ENCODE data around the gene FAM83B. TPM values are rescaled to one million over a fixed set of nuclear protein-coding genes. Genes with fewer than 3 reads are reported as not detected.

The FAM83B gene
- total RNA-seq, 1 donor from 2014 or later, result 1.9 TPM

- H3K36me3 Mint-ChIP-seq (ENCODE audit: low read depth, unreplicated experiment), result no peaks in the 10 kb centered on the region
Observed at GRCh38 chr6:54886932-54887584, 40.5 kb downstream of the FAM83B start.

GRCh38 chr6:54891536-54891935 lies 45.0 kb downstream of the FAM83B start:
- Mint-ChIP-seq H3K27ac (ENCODE audit: unreplicated experiment) (no peak overlapping the region), H3K9me3 (ENCODE audit: unreplicated experiment) (peaks cover 3% of the 10 kb centered on the region), H3K27me3 (ENCODE audit: low read depth, unreplicated experiment) (no peaks in the 10 kb centered on the region), H3K36me3 (ENCODE audit: low read depth, unreplicated experiment) (no peaks in the 10 kb centered on the region), H3K4me1 (ENCODE audit: low read depth, unreplicated experiment) (peaks cover 3% of the 10 kb centered on the region), H3K4me3 (ENCODE audit: unreplicated experiment) (no peak overlapping the region)
- DNase-seq (ENCODE audit: low read depth) (no peak), FAIRE-seq (no peak)
- Histone ChIP-seq H3K4me1 (ENCODE audit: insufficient read depth, low read length) (no peaks in the 10 kb centered on the region), H4K20me1 (ENCODE audit: insufficient read depth, low read length) (no peaks in the 10 kb centered on the region), H3K4me3 (ENCODE audit: insufficient read depth, low read depth, low read length) (no peak overlapping the region), H3K27ac (ENCODE audit: low read depth, low read length) (no peak overlapping the region), H3K9ac (ENCODE audit: low read length) (no peak overlapping the region), H3K27me3 (ENCODE audit: insufficient read depth, low read length) (no peaks in the 10 kb centered on the region), H3K9me3 (ENCODE audit: insufficient read depth, low read depth, low read length) (no peaks in the 10 kb centered on the region), H3K4me2 (ENCODE audit: low read length) (no peak overlapping the region), H3K79me2 (ENCODE audit: insufficient read depth, low read length) (no peaks in the 10 kb centered on the region), H3K36me3 (ENCODE audit: insufficient read depth, low read length) (no peaks in the 10 kb centered on the region), H2AFZ (ENCODE audit: low read depth, low read length) (no peak overlapping the region)
- TF ChIP-seq EZH2 (IDR thresholded peaks at IDR 0.05; ENCODE audit: insufficient read depth, low read length), result no peak
- no peak for TF ChIP-seq CTCF (IDR thresholded peaks at IDR 0.05; ENCODE audit: insufficient read depth, low read depth, low read length)

More at GRCh38 chr6:54886932-54887584, 40.5 kb downstream of the FAM83B start:
- FAIRE-seq (no peak), DNase-seq (ENCODE audit: low read depth) (no peak)
- H3K27me3 Mint-ChIP-seq (ENCODE audit: low read depth, unreplicated experiment), result no peaks in the 10 kb centered on the region
- H3K9me3 Mint-ChIP-seq (ENCODE audit: unreplicated experiment), result peaks cover 2% of the 10 kb centered on the region
- H3K27ac Mint-ChIP-seq (ENCODE audit: unreplicated experiment), result no peak overlapping the region
- no peaks in the 10 kb centered on the region for H4K20me1 ChIP-seq (ENCODE audit: insufficient read depth, low read length)
- no peaks in the 10 kb centered on the region for H3K27me3 ChIP-seq (ENCODE audit: insufficient read depth, low read length)
- no peaks in the 10 kb centered on the region for H3K79me2 ChIP-seq (ENCODE audit: insufficient read depth, low read length)
- H2AFZ ChIP-seq (ENCODE audit: low read depth, low read length), result no peak overlapping the region
- H3K9me3 ChIP-seq (ENCODE audit: insufficient read depth, low read depth, low read length), result no peaks in the 10 kb centered on the region
- no peak overlapping the region for H3K4me2 ChIP-seq (ENCODE audit: low read length)
- H3K4me1 ChIP-seq (ENCODE audit: insufficient read depth, low read length), result no peaks in the 10 kb centered on the region
- TF ChIP-seq EZH2 (IDR thresholded peaks at IDR 0.05; ENCODE audit: insufficient read depth, low read length) (no peak), CTCF (IDR thresholded peaks at IDR 0.05; ENCODE audit: insufficient read depth, low read depth, low read length) (no peak)
- no peak overlapping the region for H3K9ac ChIP-seq (ENCODE audit: low read length)
- H3K4me3 ChIP-seq (ENCODE audit: insufficient read depth, low read depth, low read length), result no peak overlapping the region
- peaks cover 3% of the 10 kb centered on the region for H3K4me1 Mint-ChIP-seq (ENCODE audit: low read depth, unreplicated experiment)
- H3K36me3 ChIP-seq (ENCODE audit: insufficient read depth, low read length), result no peaks in the 10 kb centered on the region
- no peak overlapping the region for H3K27ac ChIP-seq (ENCODE audit: low read depth, low read length)
- H3K4me3 Mint-ChIP-seq (ENCODE audit: unreplicated experiment), result no peak overlapping the region

GRCh38 chr6:54892831-54893230 lies 46.3 kb downstream of the FAM83B start:
- Mint-ChIP-seq H3K36me3 (ENCODE audit: low read depth, unreplicated experiment) (no peaks in the 10 kb centered on the region), H3K9me3 (ENCODE audit: unreplicated experiment) (peaks cover 3% of the 10 kb centered on the region), H3K4me3 (ENCODE audit: unreplicated experiment) (no peak overlapping the region), H3K4me1 (ENCODE audit: low read depth, unreplicated experiment) (peaks cover 3% of the 10 kb centered on the region), H3K27ac (ENCODE audit: unreplicated experiment) (peak overlapping the region; percentile 22), H3K27me3 (ENCODE audit: low read depth, unreplicated experiment) (no peaks in the 10 kb centered on the region)
- H3K4me3 ChIP-seq (ENCODE audit: insufficient read depth, low read depth, low read length), result no peak overlapping the region
- H3K36me3 ChIP-seq (ENCODE audit: insufficient read depth, low read length), result no peaks in the 10 kb centered on the region
- no peaks in the 10 kb centered on the region for H3K4me1 ChIP-seq (ENCODE audit: insufficient read depth, low read length)
- H4K20me1 ChIP-seq (ENCODE audit: insufficient read depth, low read length), result no peaks in the 10 kb centered on the region
- no peak for TF ChIP-seq EZH2 (IDR thresholded peaks at IDR 0.05; ENCODE audit: insufficient read depth, low read length)
- DNase-seq (ENCODE audit: low read depth) (peak; percentile 71), FAIRE-seq (peak; percentile 37)
- no peak overlapping the region for H3K9ac ChIP-seq (ENCODE audit: low read length)
- H3K9me3 ChIP-seq (ENCODE audit: insufficient read depth, low read depth, low read length), result no peaks in the 10 kb centered on the region
- no peak overlapping the region for H2AFZ ChIP-seq (ENCODE audit: low read depth, low read length)
- no peak overlapping the region for H3K4me2 ChIP-seq (ENCODE audit: low read length)
- H3K79me2 ChIP-seq (ENCODE audit: insufficient read depth, low read length), result no peaks in the 10 kb centered on the region
- H3K27ac ChIP-seq (ENCODE audit: low read depth, low read length), result no peak overlapping the region
- H3K27me3 ChIP-seq (ENCODE audit: insufficient read depth, low read length), result no peaks in the 10 kb centered on the region
